H1 (cell line): Measurements from ENCODE around the gene MEF2C. TPM values are rescaled to one million over a fixed set of nuclear protein-coding genes. Genes with fewer than 3 reads are reported as not detected.

Source experiments
- SP4 ChIP-seq: IDR thresholded peaks from 2 replicates; pipeline ENCODE4 v1.6.1; 2012; ENCODE audit warnings: low read length, inconsistent platforms
- polyA plus RNA-seq, 7 experiments: library from polyadenylated mRNA; depleted of rRNA in 3 of 7; stranded (reverse) in 5 of 7; unstranded in 2 of 7; fragments of >200 nt in 5 of 7; fragments of 200-250 nt in 2 of 7; gene quantifications; 1 replicate in 5 of 7; 2 replicates in 1 of 7; 4 replicates in 1 of 7; pipeline versions ENCODE4 v1.2.1 to v1.2.3, GENCODE V29; 2011 to 2013; ENCODE audit warnings: missing spikeins in 2 of 7, mixed read lengths in 2 of 7
- total RNA-seq: library from RNA; stranded (reverse); fragmentation: NEBNext Ultra II Directional; extraction: Animal tissue kit (Norgen Biotek cat#: 25700); gene quantifications from 2 replicates; pipeline ENCODE4 v1.2.1, GENCODE V29; 2021
- TF ChIP-seq, protein P1 (sequence below): IDR thresholded peaks from 2 replicates; pipeline ENCODE4 v1.6.1; 2012; ENCODE audit warnings: inconsistent platforms

MEF2C gene
- total and polyA plus RNA-seq, 2 of the 8 experiments (the other 6 are each of a cell fraction or from before 2014, with no cell fraction given) = 0.59 to 0.99 TPM

DNA sequence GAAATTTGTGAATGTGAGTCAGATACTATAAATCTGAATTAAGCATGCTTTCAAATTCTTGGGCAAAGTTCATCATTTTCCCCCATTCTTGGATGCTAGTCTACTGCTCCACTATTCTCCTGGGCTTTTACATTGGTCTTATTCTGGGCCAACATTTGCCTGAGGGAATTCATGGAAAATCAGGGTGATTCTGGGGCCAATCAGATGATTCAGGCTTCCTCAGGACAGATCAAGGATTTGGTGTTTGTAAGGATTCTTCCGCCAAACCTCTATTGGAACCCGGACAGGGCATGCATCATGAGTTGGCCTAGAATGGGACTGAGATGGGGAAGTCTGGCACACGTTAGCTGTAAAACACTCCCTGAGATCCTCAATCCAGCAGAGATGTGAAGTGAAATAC lies 113.8 kb downstream of the MEF2C start (continued):
- TF ChIP-seq SP4 = no peak
- TF ChIP-seq, protein P1, sequence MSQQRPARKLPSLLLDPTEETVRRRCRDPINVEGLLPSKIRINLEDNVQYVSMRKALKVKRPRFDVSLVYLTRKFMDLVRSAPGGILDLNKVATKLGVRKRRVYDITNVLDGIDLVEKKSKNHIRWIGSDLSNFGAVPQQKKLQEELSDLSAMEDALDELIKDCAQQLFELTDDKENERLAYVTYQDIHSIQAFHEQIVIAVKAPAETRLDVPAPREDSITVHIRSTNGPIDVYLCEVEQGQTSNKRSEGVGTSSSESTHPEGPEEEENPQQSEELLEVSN = no peak
